GM23338 (cell line): ENCODE measurements around the gene PPM1E. TPM values are rescaled to one million over a fixed set of nuclear protein-coding genes. Genes with fewer than 3 reads are reported as not detected.

Experiments used
- ATAC-seq: fragments of 200-7000 bp; cut with Tn5 transposase; 3 replicates; pipeline ENCODE4 v1.9.1; 2020
- DNase-seq: peaks from one replicate; pipeline ENCODE4 v3.0.0-alpha.2; 2015; ENCODE audit warnings: low spot score
- H2AFZ ChIP-seq: fragments of 200-600 bp; sonication (generic); 2 replicates; pipeline ENCODE4 v1.8.0; 2016; ENCODE audit warnings: antibody characterized with exemption, mild to moderate bottlenecking, moderate library complexity
- H3F3A ChIP-seq: fragments of 200-600 bp; sonication (generic); replicated peaks from 2 replicates; pipeline ENCODE4 v1.8.0; 2017; ENCODE audit warnings: antibody characterized with exemption, mixed run types, low read depth
- H3K27ac ChIP-seq: fragments of 200-600 bp; sonication (generic); 2 replicates; pipeline ENCODE4 v1.6.1; 2016; ENCODE audit warnings: low read depth
- H3K27me3 ChIP-seq: fragments of 200-600 bp; sonication (generic); 2 replicates; pipeline ENCODE4 v1.8.0; 2016; ENCODE audit warnings: mild to moderate bottlenecking, mixed run types, moderate library complexity; ENCODE audit not compliant: insufficient read depth
- H3K36me3 ChIP-seq: fragments of 200-600 bp; sonication (generic); 2 replicates; pipeline ENCODE4 v1.8.0; 2016; ENCODE audit warnings: mild to moderate bottlenecking; ENCODE audit not compliant: insufficient read depth
- H3K4me1 ChIP-seq: fragments of 200-600 bp; sonication (generic); 2 replicates; pipeline ENCODE4 v1.8.0; 2016; ENCODE audit warnings: mild to moderate bottlenecking, moderate library complexity; ENCODE audit not compliant: insufficient read depth
- H3K4me2 ChIP-seq: fragments of 200-600 bp; sonication (generic); 2 replicates; pipeline ENCODE4 v1.7.1; 2017; ENCODE audit warnings: mixed run types
- H3K4me3 ChIP-seq: fragments of 200-600 bp; sonication (generic); 2 replicates; pipeline ENCODE4 v1.6.1; 2016; ENCODE audit warnings: mixed run types
- H3K79me2 ChIP-seq: fragments of 200-600 bp; sonication (generic); replicated peaks from 2 replicates; pipeline ENCODE4 v1.8.0; 2017; ENCODE audit warnings: mild to moderate bottlenecking; ENCODE audit not compliant: insufficient read depth
- H3K9me2 ChIP-seq: fragments of 200-600 bp; sonication (generic); 2 replicates; pipeline ENCODE4 v1.8.0; 2017; ENCODE audit not compliant: insufficient read depth
- H4K20me1 ChIP-seq: fragments of 200-600 bp; sonication (generic); replicated peaks from 2 replicates; pipeline ENCODE4 v1.8.0; 2017; ENCODE audit warnings: mild to moderate bottlenecking; ENCODE audit not compliant: insufficient read depth
- H3K27ac Mint-ChIP-seq: 2 replicates; pipeline ENCODE4 v1.8.0; 2020; ENCODE audit warnings: inconsistent platforms, mild to moderate bottlenecking, moderate library complexity, mixed read lengths
- H3K27me3 Mint-ChIP-seq: 3 replicates; pipeline ENCODE4 v1.8.0; 2022; ENCODE audit warnings: low read depth, mild to moderate bottlenecking, moderate library complexity, mixed read lengths, inconsistent platforms; ENCODE audit not compliant: insufficient read depth, poor library complexity
- H3K36me3 Mint-ChIP-seq: 3 replicates; pipeline ENCODE4 v1.8.0; 2021; ENCODE audit warnings: low read depth, mild to moderate bottlenecking, inconsistent platforms, moderate library complexity, mixed read lengths
- H3K4me1 Mint-ChIP-seq: 3 replicates; pipeline ENCODE4 v1.8.0; 2020; ENCODE audit warnings: mild to moderate bottlenecking, inconsistent platforms, mixed read lengths
- H3K4me3 Mint-ChIP-seq: 3 replicates; pipeline ENCODE4 v1.8.0; 2021; ENCODE audit warnings: moderate library complexity, mild to moderate bottlenecking, inconsistent platforms, mixed read lengths
- H3K9me3 Mint-ChIP-seq: 3 replicates; pipeline ENCODE4 v1.8.0; 2020; ENCODE audit warnings: moderate library complexity, mild to moderate bottlenecking, inconsistent platforms, mixed read lengths
- CTCF ChIP-seq, 2 experiments: fragments of 200-600 bp in 1 of 2; sonication (generic) in 1 of 2; conservative IDR thresholded peaks; 2 replicates each; pipeline versions ENCODE4 v1.5.1 to v1.6.1; 2016 to 2017; ENCODE audit warnings: antibody characterized with exemption in 2 of 2, low read depth in 2 of 2, mild to moderate bottlenecking in 2 of 2, moderate library complexity in 1 of 2
- EZH2 ChIP-seq: fragments of 200-600 bp; sonication (generic); IDR thresholded peaks from one replicate; pipeline ENCODE4 v1.8.0; 2017; ENCODE audit warnings: antibody characterized with exemption, mild to moderate bottlenecking, low read depth; ENCODE audit not compliant: unreplicated experiment
- JUNB ChIP-seq: IDR thresholded peaks from one replicate; pipeline ENCODE4 v1.6.1; 2016; ENCODE audit warnings: antibody characterized with exemption; ENCODE audit not compliant: unreplicated experiment
- NANOG ChIP-seq: IDR thresholded peaks from 2 replicates; pipeline ENCODE4 v1.6.1; 2016; ENCODE audit warnings: antibody characterized with exemption, borderline replicate concordance
- POLR2AphosphoS5 ChIP-seq: IDR thresholded peaks from 2 replicates; pipeline ENCODE4 v1.6.1; 2016; ENCODE audit warnings: antibody characterized with exemption, low read depth
- REST ChIP-seq: IDR thresholded peaks from one replicate; pipeline ENCODE4 v1.6.1; 2018; ENCODE audit warnings: antibody characterized with exemption; ENCODE audit not compliant: unreplicated experiment
- STAT1 ChIP-seq: IDR thresholded peaks from one replicate; pipeline ENCODE4 v1.6.1; 2016; ENCODE audit warnings: antibody characterized with exemption; ENCODE audit not compliant: unreplicated experiment
- ZNF114 ChIP-seq: fragments of 250-450 bp; sonication (Bioruptor Pico); IDR thresholded peaks from 2 replicates; pipeline ENCODE4 v1.5.0; 2020; ENCODE audit warnings: mild to moderate bottlenecking, moderate library complexity
- ZNF331 ChIP-seq: fragments of 250-450 bp; sonication (Bioruptor Pico); IDR thresholded peaks from 2 replicates; pipeline ENCODE4 v1.5.0; 2020; ENCODE audit warnings: low read depth, mild to moderate bottlenecking, moderate library complexity
- polyA plus RNA-seq: library from polyadenylated mRNA; unstranded; fragments of >200 nt; fragmentation: Nextera tagmentation; extraction: Ambion mirVana; gene quantifications from 2 replicates; pipeline ENCODE4 v1.2.1, GENCODE V29; 2016
- total RNA-seq: library from RNA; depleted of rRNA; stranded (reverse); fragments of >200 nt; shearing (Covaris generic); gene quantifications from 2 replicates; pipeline ENCODE4 v1.2.3, GENCODE V29; 2014
- TF ChIP-seq, protein P1 (sequence below): fragments of 250-450 bp; sonication (Bioruptor Pico); IDR thresholded peaks from 2 replicates; pipeline ENCODE4 v1.5.0; 2020; ENCODE audit warnings: mild to moderate bottlenecking, moderate library complexity

PPM1E gene
- total and polyA plus RNA-seq, 2 experiments from 2014 or later, result 2.1 to 13.8 TPM

GRCh38 chr17:58734811-58735210, 20.8 kb upstream of the PPM1E start:
- Mint-ChIP-seq H3K27me3 (no peaks in the 10 kb centered on the region), H3K4me3 (no peak overlapping the region), H3K4me1 (no peaks in the 10 kb centered on the region), H3K9me3 (no peaks in the 10 kb centered on the region), H3K27ac (peak overlapping the region; percentile 56), H3K36me3 (no peaks in the 10 kb centered on the region)
- DNase-seq, result no peak
- Histone ChIP-seq H3K36me3 (no peaks in the 10 kb centered on the region), H3F3A (no peaks in the 10 kb centered on the region), H3K27ac (no peak overlapping the region), H3K4me1 (no peaks in the 10 kb centered on the region), H3K4me3 (no peak overlapping the region), H2AFZ (no peak overlapping the region), H3K79me2 (no peaks in the 10 kb centered on the region), H3K9me2 (no peaks in the 10 kb centered on the region), H3K27me3 (no peaks in the 10 kb centered on the region), H3K4me2 (no peak overlapping the region), H4K20me1 (no peaks in the 10 kb centered on the region)
- no peak for TF ChIP-seq JUNB
- no peak for ATAC-seq

DNA sequence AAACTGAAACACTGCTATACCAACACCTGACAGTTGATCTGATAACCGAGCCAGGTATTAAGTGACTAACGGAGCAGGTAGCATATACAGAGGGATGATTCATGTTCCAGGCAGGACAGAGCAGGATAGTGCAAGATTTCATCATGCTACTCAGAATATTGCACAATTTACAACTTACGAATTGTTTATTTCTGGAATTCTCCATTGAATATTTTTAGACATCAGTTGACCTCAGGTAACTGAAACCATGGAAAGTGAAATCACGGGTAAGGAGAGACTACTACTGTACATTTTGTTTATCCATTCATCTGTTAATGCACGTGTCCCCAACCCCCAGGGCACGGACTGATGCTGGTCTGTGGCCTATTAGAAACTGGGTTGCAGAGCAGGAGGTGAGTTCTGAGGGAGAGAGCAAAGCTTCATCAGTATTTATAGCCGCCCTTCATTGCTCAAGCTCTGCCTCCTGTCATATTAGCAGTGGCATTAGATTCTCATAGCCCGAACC, 14.5 kb upstream of the PPM1E start:
- Histone ChIP-seq H3K4me3 (no peak overlapping the region), H3K36me3 (no peaks in the 10 kb centered on the region), H3K9me2 (no peaks in the 10 kb centered on the region), H3K4me2 (no peak overlapping the region), H3K79me2 (no peaks in the 10 kb centered on the region), H3K4me1 (no peaks in the 10 kb centered on the region), H4K20me1 (no peaks in the 10 kb centered on the region), H2AFZ (no peak overlapping the region), H3K27me3 (no peaks in the 10 kb centered on the region), H3K27ac (no peak overlapping the region), H3F3A (no peaks in the 10 kb centered on the region)
- Mint-ChIP-seq H3K36me3 (no peaks in the 10 kb centered on the region), H3K9me3 (no peaks in the 10 kb centered on the region), H3K27me3 (peaks cover 3% of the 10 kb centered on the region), H3K4me3 (no peak overlapping the region), H3K27ac (no peak overlapping the region), H3K4me1 (no peaks in the 10 kb centered on the region)
- no peak for ATAC-seq
- no peak for TF ChIP-seq REST
- TF ChIP-seq EZH2, result no peak
- no peak for TF ChIP-seq STAT1
- no peak for TF ChIP-seq ZNF114 (CRISPR knock-in tag)
- no peak for TF ChIP-seq POLR2AphosphoS5
- TF ChIP-seq JUNB, result no peak
- TF ChIP-seq, protein P1, sequence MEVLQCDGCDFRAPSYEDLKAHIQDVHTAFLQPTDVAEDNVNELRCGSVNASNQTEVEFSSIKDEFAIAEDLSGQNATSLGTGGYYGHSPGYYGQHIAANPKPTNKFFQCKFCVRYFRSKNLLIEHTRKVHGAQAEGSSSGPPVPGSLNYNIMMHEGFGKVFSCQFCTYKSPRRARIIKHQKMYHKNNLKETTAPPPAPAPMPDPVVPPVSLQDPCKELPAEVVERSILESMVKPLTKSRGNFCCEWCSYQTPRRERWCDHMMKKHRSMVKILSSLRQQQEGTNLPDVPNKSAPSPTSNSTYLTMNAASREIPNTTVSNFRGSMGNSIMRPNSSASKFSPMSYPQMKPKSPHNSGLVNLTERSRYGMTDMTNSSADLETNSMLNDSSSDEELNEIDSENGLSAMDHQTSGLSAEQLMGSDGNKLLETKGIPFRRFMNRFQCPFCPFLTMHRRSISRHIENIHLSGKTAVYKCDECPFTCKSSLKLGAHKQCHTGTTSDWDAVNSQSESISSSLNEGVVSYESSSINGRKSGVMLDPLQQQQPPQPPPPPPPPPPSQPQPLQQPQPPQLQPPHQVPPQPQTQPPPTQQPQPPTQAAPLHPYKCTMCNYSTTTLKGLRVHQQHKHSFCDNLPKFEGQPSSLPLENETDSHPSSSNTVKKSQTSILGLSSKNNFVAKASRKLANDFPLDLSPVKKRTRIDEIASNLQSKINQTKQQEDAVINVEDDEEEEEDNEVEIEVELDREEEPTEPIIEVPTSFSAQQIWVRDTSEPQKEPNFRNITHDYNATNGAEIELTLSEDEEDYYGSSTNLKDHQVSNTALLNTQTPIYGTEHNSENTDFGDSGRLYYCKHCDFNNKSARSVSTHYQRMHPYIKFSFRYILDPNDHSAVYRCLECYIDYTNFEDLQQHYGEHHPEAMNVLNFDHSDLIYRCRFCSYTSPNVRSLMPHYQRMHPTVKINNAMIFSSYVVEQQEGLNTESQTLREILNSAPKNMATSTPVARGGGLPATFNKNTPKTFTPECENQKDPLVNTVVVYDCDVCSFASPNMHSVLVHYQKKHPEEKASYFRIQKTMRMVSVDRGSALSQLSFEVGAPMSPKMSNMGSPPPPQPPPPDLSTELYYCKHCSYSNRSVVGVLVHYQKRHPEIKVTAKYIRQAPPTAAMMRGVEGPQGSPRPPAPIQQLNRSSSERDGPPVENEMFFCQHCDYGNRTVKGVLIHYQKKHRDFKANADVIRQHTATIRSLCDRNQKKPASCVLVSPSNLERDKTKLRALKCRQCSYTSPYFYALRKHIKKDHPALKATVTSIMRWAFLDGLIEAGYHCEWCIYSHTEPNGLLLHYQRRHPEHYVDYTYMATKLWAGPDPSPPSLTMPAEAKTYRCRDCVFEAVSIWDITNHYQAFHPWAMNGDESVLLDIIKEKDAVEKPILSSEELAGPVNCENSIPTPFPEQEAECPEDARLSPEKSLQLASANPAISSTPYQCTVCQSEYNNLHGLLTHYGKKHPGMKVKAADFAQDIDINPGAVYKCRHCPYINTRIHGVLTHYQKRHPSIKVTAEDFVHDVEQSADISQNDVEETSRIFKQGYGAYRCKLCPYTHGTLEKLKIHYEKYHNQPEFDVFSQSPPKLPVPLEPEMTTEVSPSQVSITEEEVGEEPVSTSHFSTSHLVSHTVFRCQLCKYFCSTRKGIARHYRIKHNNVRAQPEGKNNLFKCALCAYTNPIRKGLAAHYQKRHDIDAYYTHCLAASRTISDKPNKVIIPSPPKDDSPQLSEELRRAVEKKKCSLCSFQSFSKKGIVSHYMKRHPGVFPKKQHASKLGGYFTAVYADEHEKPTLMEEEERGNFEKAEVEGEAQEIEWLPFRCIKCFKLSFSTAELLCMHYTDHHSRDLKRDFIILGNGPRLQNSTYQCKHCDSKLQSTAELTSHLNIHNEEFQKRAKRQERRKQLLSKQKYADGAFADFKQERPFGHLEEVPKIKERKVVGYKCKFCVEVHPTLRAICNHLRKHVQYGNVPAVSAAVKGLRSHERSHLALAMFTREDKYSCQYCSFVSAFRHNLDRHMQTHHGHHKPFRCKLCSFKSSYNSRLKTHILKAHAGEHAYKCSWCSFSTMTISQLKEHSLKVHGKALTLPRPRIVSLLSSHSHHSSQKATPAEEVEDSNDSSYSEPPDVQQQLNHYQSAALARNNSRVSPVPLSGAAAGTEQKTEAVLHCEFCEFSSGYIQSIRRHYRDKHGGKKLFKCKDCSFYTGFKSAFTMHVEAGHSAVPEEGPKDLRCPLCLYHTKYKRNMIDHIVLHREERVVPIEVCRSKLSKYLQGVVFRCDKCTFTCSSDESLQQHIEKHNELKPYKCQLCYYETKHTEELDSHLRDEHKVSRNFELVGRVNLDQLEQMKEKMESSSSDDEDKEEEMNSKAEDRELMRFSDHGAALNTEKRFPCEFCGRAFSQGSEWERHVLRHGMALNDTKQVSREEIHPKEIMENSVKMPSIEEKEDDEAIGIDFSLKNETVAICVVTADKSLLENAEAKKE (CRISPR knock-in tag), result no peak
- TF ChIP-seq ZNF331, result no peak
- no peak for TF ChIP-seq CTCF (conservative IDR thresholded peaks at IDR 0.05; ENCODE audit: low read depth in 2 of 2)
- no peak for TF ChIP-seq NANOG
- no peak for DNase-seq
